GM19438 (cell line): Measurements from ENCODE around the gene SMNDC1.
"Not testable (repeated sequence)": the region's sequence is repeated elsewhere in the genome, so short reads cannot be mapped to it uniquely, and the experiment has no call there.

Experiments used
- ATAC-seq: cut with Tn5 transposase; IDR thresholded peaks from one replicate; pipeline ENCODE4 v1.9.1; 2021; ENCODE audit warnings: low read depth; ENCODE audit not compliant: unreplicated experiment

SMNDC1 gene

DNA sequence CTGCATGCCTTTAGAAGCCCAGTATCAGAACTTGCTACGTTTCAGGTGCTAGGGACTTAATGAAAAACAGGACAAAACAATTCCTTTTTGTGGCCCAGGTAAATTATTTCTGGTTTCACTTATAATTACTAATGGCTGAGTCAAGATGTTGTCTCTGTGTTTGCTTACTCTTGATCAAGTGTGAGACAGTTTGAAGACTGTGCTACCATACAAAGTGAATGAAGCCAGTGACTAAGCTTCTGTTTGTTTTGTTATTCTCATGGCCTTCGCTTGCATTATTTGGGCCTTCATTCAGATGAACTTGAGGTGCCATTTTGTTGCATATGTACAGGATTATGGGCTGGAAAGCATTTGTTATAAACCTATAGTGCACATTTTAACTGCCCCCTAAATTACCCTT lies 17.9 kb downstream of the SMNDC1 start:
- no peak for ATAC-seq

- no peak for ATAC-seq
Observed at GRCh38 chr10:110285501-110285900, 19.2 kb downstream of the SMNDC1 start.

GRCh38 chr10:110284262-110284661 lies 20.5 kb downstream of the SMNDC1 start:
- no peak for ATAC-seq

DNA sequence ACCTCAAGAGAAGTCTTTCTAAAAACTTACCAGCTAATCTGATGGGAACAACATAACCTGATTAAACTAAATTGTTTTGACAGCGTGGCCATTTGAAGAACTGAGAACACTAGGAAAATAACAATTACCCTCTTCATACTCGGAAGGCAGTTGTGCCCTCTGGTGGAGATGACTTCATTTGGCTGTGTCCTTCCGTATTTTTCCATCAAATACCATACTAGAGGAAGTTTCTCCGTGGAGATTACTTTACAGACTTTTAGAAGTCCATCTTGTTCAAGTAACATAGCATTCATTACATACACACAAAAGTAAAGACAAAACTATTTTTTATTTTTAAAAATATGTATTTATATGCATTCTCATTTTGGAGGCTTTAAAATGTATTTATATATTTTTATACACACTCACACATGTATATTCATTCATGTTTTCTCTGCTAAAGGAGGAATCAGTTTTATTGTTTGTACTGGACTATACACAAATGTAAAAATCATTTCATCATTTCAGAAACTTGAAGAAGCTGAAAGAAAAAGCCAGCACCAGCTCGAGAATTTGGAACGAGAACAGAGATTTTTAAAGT lies 25.2 kb downstream of the SMNDC1 start:
- no peak for ATAC-seq

DNA sequence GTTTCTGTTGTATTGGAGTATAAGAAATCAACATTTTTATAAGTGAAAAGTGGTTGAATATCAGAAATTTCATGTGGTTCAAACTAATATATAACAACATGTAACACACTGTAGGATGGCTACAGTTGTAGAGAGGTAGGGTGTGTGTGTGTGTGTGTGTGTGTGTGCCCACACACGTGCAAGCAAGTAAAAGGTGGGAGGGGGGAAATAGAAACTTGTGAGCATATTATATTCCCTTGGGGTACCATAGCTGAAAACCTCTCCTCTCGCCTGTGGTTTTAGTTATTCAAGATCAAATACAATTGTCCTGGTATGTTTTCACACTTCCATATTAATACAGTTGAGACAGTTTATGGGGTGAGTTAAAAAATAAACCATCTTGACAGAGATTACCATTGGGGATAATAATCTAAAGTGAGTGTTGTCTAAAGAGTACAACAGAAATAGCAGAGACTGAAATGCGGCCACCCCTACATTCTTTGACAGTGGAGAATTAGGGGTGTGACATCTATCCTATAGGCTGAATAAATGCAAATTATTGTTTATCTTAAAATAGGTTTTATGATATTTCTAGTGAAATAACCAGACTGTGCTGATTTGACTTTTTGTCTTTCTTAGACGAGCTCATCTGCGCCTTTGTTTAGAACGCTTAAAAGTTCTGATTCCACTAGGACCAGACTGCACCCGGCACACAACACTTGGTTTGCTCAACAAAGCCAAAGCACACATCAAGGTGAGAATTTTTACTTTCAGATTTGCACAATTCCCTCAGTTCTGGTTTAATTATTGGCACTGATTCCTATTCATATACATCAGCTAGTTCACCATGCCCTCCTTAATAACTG lies 25.9 kb downstream of the SMNDC1 start:
- ATAC-seq = no peak

DNA sequence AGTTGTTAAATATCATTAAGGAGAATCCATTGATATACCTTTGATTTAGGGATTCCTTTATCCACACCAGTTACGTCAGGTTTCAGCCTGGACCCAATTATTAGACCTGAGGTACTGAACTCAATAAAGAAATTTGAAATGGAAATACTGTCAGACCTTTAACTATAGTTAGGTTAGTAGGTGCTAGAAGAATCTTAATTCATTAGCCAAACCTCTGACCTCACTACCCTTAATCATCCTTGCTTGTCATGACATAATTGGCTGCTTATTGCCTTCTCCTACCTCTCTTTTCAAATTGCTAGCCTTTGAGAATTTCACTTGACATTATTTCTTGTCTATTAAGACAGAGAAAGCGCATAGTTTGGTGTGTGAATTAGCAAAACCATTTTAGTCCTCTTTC lies 27.1 kb downstream of the SMNDC1 start:
- no peak for ATAC-seq

- no peak for ATAC-seq
Observed at GRCh38 chr10:110276603-110277002, 28.1 kb downstream of the SMNDC1 start.

DNA sequence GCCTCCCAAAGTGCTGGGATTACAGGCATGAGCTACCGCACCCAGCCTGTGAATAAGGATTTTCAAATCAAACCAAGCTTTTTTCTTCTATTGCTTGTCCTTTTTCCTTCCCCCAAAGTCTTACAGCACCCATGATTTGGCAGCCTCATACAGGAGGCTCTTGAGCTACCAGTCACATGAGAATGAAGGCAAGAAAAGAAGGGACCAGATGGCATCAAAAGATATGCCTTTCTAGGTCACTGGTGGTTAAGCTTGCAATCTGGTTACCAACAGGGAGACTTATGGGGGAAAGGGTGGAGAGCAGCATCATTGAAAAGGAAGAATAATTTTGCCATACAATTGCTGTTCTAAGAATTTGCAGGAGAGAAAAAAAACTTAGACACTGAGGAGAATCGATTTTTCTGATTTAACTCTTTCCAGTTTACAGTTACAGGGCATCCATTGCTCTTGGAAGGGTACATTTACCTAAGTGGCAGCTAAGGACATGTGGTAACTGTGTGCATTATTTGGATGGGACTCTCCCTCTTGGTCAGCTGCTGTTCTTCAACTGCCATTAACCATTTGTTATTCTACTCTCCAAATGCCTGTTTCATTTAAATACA lies 29.5 kb downstream of the SMNDC1 start:
- ATAC-seq = no peak

GRCh38 chr10:110274647-110275046 lies 30.1 kb downstream of the SMNDC1 start:
- ATAC-seq = no peak

GRCh38 chr10:110274072-110274627 lies 30.6 kb downstream of the SMNDC1 start:
- ATAC-seq = no peak

DNA sequence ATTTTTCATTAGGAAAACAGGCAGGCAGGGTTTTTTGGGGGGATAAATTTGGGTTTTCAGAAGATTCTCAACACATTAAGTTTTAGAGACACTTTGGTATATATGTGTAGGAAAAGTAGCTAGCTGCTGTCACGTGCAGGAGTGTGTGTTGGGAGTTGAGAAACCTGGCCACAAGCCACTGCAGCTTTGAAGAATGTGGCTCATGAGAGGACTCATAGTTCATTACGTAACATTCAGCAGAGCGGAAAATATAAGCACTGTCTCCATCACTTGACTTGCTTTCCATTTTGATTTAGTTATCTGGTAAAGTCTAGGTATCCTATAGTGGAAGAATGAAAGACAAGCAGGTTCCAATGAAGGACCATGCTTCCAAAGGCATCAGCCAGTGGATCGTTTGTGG lies 31.2 kb downstream of the SMNDC1 start:
- ATAC-seq = no peak

GRCh38 chr10:110272995-110273394 lies 31.7 kb downstream of the SMNDC1 start:
- ATAC-seq = not testable (repeated sequence)

- ATAC-seq = no peak
Observed at GRCh38 chr10:110269374-110270318, 35.1 kb downstream of the SMNDC1 start.

- no peak for ATAC-seq
Observed at GRCh38 chr10:110268971-110269370, 35.7 kb downstream of the SMNDC1 start.

GRCh38 chr10:110268442-110268841 lies 36.3 kb downstream of the SMNDC1 start:
- no peak for ATAC-seq

GRCh38 chr10:110267276-110267675 lies 37.4 kb downstream of the SMNDC1 start:
- no peak for ATAC-seq

GRCh38 chr10:110265573-110266193 lies 39.0 kb downstream of the SMNDC1 start:
- no peak for ATAC-seq

- no peak for ATAC-seq
Observed at GRCh38 chr10:110263164-110263563, 41.6 kb downstream of the SMNDC1 start.

DNA sequence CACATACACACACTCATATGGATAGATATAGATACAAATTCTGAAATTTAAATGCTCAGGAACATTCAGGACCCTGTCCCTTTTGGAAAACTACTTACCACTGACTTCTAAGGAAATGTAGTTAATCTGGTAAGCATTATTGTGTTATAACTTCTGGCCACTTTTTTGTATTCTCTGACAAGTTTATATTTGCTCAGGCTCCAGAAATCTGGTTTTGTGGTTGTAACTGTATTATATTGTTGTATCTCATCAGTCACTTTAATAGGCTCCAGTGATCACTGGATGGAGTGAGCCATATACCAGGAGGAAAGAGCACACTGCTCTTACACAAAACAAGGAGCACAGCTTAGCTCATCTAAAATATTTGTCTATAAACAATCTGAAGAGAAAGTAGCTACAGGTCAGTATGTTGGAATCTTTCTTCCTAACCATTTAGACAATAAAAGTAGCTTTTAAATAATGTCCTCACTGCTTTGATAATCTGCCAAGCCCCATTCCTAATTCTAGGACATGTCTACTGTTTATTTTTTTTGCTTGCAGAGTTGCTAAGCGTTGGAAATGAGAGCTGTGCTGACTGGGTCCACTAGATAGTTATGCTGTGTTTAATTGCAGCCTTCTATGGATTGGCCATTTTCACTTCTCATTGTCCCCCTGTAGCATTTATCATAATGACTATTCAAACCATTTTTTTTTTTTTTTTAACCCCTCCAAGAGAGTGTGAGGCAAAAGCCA lies 43.8 kb downstream of the SMNDC1 start:
- ATAC-seq = no peak
